ENCODE measurements around the gene UPF1.
A peak's percentile ranks its signal among the peaks of the same experiment; 100 is the strongest.

Gene UPF1

DNA sequence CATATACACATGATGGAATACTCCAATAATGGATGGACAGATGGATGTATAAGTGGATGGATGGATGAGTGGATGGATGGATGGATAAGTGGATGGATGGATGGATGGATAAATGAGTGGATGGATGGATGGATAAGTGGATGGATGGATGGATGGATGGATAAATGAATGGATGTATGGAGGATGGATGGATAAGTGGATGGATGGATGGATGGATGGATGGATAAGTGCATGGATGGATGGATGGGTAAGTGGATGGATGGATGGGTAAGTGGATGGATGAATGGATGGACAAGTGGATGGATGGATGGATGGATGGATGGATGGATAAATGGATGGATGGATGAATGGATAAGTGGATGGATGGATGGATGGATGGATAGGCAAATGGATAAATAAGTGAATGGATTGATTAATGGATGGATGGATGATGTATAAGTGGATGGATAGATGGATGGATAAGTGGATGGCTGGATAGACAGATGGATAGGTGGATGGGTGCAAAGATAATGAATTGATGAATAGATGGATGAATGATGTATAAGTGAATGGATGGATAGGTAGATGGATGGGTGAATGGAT, 32.3 kb upstream of the UPF1 start:
- TF ChIP-seq, protein P1, sequence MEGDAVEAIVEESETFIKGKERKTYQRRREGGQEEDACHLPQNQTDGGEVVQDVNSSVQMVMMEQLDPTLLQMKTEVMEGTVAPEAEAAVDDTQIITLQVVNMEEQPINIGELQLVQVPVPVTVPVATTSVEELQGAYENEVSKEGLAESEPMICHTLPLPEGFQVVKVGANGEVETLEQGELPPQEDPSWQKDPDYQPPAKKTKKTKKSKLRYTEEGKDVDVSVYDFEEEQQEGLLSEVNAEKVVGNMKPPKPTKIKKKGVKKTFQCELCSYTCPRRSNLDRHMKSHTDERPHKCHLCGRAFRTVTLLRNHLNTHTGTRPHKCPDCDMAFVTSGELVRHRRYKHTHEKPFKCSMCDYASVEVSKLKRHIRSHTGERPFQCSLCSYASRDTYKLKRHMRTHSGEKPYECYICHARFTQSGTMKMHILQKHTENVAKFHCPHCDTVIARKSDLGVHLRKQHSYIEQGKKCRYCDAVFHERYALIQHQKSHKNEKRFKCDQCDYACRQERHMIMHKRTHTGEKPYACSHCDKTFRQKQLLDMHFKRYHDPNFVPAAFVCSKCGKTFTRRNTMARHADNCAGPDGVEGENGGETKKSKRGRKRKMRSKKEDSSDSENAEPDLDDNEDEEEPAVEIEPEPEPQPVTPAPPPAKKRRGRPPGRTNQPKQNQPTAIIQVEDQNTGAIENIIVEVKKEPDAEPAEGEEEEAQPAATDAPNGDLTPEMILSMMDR (IDR thresholded peaks at IDR 0.05; ENCODE audit: borderline replicate concordance, control extremely low read depth, extremely low read depth, insufficient read depth, missing control alignments): no peak
- in situ Hi-C loops (cut with MboI; ENCODE audit: low sequenced_read_pairs, unreplicated experiment): no loop called here
- no peak for DNase-seq (ENCODE audit: low spot score)

DNA sequence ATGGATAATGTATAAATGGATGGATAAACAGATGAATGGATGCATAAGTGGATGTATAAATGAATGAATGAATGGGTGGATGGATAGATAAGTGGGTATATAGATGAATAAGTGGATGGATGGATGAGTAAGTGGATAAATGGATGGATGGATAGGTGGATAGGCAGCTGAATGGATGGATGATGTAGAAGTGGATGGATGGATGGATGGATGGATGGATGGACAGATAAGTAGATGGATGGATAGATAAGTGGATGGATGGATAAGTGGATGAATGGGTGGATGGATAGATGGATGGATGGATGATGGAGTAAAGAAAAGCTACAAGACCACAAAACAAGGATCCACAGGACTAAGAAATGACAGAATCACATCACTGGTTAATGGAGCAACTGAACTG, 31.7 kb upstream of the UPF1 start:
- no peak for DNase-seq (ENCODE audit: low spot score)
- TF ChIP-seq, protein P1 (IDR thresholded peaks at IDR 0.05; ENCODE audit: borderline replicate concordance, control extremely low read depth, extremely low read depth, insufficient read depth, missing control alignments): no peak
- in situ Hi-C loops (cut with MboI; ENCODE audit: low sequenced_read_pairs, unreplicated experiment): no loop called here

DNA sequence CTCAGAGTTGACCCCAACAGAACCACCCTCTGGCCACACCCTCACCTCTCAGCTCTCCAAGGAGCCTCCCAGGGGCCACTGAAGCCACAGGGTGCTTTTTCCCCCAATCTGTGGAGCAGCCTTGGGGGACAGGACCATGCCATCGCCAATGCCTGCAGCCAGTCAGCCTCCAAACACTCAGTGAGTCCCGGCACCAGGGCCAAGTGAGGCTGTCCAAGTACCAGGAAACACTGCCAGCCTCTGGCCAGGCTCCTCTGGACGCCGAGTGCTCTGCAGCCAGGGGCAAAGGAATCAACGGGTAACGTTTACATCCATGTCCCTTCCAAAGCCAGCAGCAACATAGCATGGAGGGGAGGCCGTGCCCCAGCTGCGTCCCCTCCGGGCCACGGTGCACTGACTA, 31.1 kb upstream of the UPF1 start:
- DNase-seq (ENCODE audit: low spot score): no peak
- in situ Hi-C loops (cut with MboI; ENCODE audit: low sequenced_read_pairs, unreplicated experiment): no loop called here
- TF ChIP-seq, protein P1 (IDR thresholded peaks at IDR 0.05; ENCODE audit: borderline replicate concordance, control extremely low read depth, extremely low read depth, insufficient read depth, missing control alignments): no peak

DNA sequence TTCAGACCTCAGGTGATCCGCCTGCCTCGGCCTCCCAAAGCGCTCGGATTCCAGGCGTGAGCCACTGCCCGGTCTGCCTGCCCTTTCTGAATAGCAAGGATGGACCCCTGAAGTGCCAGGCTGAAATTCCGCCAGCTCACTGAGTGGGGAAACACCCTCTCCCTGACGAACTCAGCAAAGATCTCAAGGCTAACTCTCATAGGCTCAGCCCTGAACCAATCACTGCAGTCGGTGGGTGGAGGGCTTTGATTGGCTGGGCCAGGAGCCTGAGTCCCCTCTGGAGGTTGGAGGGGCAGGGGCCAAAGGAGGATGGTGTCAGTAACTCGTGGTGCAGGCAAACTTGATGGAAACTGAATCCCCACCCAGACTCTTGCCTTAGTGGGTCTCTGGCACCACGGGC, 29.4 kb upstream of the UPF1 start:
- in situ Hi-C loops (cut with MboI; ENCODE audit: low sequenced_read_pairs, unreplicated experiment): no loop called here

DNA sequence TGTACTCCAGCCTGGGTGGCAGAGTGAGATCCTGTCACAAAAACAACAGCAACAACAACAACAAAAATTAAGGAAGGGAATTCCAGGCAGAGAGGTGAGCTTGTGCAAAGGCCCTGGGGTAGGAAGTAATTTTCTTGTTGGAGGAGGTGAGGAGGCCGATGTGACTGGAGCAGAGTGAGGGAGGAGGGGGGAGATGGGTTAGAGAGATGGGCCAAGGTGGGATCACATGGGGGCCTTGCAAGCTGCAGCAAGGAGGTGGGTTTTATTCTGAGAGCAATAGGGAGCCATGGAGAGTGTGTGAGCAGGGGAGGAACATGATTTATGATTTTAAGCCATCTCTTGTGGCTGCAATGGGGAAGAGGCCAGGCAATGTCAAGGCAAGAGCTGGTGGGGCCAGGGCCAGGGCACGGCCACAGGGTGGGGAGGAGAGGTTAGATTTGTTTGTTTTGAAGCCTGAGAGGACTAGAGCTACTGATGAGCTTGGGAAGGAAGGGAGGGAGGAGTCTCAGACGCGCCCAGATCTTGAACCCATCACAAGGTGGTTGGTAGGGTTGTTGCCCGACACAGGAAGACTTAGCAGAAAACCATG, 28.1 kb upstream of the UPF1 start:
- TF ChIP-seq, protein P1 (IDR thresholded peaks at IDR 0.05; ENCODE audit: borderline replicate concordance, control extremely low read depth, extremely low read depth, insufficient read depth, missing control alignments): no peak
- in situ Hi-C loops (cut with MboI; ENCODE audit: low sequenced_read_pairs, unreplicated experiment): no loop called here
- peak; percentile 12 for DNase-seq (ENCODE audit: low spot score)

More for the DNA sequence above, 29.4 kb upstream of the UPF1 start:
- peak; percentile 16 for DNase-seq (ENCODE audit: low spot score)
- TF ChIP-seq, protein P1 (IDR thresholded peaks at IDR 0.05; ENCODE audit: borderline replicate concordance, control extremely low read depth, extremely low read depth, insufficient read depth, missing control alignments): no peak

DNA sequence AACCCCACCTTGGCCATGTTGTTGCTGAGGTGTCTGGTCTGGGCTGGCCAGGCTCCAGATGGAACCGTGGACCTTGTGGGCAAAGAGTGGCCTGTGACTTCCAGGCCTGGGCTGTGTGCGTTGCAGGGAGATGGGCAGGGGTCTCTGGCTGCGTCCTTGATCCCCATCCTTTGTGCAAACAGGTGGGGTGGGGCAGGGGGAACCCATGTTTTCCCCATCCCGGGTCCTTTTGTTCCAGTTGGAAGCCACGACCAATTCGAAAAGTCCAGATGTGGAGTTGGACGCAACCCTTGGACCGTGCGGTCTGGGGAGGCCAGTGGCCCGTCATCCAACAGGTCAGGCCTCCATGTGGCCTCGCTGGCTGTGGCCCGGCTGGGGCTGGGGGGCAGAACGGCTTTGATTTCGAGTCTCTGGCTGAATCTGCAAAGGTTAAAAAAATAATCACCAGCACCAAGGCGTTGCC, 27.6 kb upstream of the UPF1 start:
- TF ChIP-seq, protein P1 (IDR thresholded peaks at IDR 0.05; ENCODE audit: borderline replicate concordance, control extremely low read depth, extremely low read depth, insufficient read depth, missing control alignments): no peak
- peak; percentile 34 for DNase-seq (ENCODE audit: low spot score)
- in situ Hi-C loops (cut with MboI; ENCODE audit: low sequenced_read_pairs, unreplicated experiment): no loop called here
